Central memory CD4-positive, alpha-beta T cell (primary cell): ENCODE measurements around the gene TEAD1.

Experiments used
- DNase-seq: peaks from one replicate; pipeline ENCODE4 v3.0.0; 2022

The TEAD1 gene

GRCh38 chr11:12914400-12914912 is 240.2 kb downstream of the TEAD1 start:
- no peak for DNase-seq

- DNase-seq = no peak
Observed at GRCh38 chr11:12915093-12915492, 240.9 kb downstream of the TEAD1 start.

DNA sequence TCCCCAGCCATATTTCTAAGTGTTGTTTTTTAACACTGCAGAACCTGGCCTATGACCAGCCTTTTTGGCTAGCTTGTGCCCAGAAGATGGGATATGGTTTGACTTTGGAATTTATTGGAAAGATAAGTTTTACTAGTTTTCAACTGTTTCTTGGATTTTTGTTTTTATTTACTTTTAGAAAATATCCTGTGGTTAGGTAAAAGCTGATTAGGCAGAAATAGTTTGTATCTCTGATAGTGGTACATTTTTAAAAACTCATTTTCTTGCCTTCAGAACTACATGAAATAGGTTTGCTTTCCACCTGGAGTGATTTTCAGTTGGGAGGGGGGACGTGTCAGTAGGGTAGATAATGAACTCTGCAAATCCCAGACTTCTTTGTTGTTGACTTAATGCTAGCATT is 243.6 kb downstream of the TEAD1 start:
- DNase-seq = no peak

DNA sequence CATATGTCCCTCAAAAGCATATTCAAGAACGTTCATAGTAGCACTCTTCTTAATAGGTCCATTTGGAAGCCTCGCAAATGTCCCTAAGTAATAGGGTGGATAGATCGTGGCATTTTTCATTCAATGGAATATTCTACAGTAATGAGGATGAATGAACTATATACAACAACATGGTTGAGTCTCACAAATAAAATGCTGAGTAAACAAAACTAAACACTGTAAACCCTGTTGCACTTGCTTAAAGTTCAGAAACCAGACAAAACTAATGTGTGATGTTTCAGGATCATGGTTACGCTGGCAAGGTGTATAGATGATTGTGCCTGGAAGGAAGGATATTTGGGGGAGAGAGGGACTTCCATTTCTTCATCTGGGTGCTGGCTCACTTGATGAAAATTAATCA is 244.4 kb downstream of the TEAD1 start:
- no peak for DNase-seq

DNA sequence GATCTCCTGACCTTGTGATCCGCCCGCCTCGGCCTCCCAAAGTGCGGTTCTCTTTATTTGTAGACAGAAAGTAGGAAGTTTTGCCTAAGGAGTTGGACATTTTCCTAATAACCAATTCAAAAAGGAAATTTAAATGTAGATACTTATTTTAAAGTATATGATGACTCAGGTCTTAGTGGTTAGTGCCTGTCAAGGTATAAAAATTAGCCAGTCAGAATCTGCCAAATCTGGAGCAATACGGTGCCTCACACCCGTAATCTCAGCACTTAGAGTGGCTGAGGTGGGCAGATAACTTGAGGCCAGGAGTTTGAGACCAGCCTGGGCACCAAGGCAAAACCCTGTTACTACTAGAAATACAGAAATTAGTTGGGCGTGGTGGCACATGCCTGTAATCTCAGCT is 248.2 kb downstream of the TEAD1 start:
- no peak for DNase-seq

DNA sequence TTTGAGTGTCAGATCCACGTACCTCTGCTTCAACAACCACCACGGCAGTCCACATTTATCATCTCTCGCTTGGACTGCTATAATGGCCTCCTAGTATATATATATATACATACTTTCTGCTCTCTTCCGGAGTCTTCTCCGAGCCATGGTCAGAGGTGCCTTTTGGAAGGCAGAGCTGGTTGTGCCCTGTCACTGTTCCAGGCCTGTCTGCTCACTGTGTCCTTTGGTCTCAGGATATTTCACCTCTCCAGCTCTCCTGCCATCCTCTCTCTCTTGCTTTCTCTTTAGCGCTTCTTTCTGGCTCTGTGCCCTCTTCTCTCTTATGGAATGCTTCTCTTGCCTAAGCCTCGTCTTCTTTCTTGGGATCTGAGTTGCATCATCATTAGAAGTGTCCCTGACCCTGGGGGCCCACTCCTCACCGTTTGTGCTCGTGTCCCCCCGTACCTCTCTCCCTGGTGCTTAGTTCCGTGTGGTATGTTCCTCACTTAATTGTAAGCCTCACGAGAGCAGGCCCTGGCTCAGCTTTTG is 248.8 kb downstream of the TEAD1 start:
- DNase-seq = no peak

DNA sequence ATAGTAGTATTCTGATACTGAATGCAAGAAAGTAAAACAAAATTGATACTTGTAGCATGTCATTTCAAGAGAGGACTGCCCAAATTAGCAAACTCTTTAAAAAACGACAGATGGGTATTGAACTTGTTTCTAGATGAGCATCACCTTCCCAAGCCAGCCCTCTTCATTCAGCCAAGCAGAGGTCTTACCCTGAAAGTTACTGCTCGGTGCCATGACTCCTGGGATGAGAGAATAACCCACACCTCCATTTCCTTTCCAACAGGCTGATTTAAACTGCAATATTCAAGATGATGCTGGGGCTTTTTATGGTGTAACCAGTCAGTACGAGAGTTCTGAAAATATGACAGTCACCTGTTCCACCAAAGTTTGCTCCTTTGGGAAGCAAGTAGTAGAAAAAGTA is 250.4 kb downstream of the TEAD1 start:
- DNase-seq = no peak

DNA sequence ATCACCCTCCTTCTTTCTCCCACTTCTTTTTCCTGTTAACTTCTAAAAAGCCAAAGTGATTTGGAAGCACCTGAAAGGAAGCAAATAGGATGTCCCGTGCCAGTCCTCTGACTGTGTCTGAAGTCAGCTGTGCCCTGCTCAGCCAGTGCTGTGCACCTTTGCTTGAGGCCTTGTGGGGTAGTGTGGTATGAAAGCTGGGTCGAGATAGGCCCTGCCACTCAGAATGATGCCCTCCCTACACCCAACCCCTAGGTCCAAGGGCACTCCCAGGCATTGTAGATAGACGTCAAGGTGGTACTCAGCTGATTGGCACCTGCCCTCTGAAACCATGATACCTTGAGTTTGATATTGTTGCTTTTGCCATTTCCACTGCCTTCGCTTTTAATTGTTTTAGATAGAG is 251.3 kb downstream of the TEAD1 start:
- no peak for DNase-seq

GRCh38 chr11:12927221-12927620 is 253.0 kb downstream of the TEAD1 start:
- no peak for DNase-seq

DNA sequence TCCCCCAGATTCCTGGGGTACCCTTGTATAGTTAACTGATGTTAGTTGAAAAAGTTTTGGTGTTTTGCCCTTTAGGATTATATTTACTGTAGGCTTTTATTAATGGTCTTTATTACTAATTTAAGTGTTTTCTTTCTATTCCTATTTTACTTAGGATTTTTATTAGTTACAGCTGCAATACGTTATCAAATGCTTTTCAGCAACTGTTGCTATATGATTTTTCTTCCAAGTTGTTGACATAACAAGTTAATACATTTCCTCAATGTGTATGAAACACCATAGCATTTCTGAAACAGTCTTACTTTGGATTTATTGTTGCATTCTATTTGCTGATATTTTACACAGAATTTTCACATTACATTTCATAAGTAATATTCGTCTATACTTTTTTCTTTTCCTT is 253.7 kb downstream of the TEAD1 start:
- no peak for DNase-seq

- no peak for DNase-seq
Observed at GRCh38 chr11:12930850-12931249, 256.6 kb downstream of the TEAD1 start.

DNA sequence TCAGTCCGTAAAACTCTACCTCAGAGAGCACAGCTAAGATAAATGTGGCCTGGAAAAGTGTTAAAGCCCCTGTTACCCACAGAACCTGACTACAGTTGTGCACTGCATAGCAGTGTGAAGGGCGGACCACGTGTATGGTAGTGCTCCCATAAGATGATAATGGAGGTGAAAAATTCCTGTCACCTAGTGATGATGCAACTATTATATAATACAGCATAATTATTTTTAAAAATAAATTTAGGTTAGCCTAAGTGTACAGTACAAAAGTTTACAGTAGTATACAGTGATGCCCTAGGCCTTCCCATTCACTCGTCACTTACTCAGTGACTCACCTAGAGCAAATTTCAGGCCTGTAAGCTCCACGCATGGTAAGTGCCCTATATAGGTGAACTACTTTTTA is 258.3 kb downstream of the TEAD1 start:
- DNase-seq = no peak

DNA sequence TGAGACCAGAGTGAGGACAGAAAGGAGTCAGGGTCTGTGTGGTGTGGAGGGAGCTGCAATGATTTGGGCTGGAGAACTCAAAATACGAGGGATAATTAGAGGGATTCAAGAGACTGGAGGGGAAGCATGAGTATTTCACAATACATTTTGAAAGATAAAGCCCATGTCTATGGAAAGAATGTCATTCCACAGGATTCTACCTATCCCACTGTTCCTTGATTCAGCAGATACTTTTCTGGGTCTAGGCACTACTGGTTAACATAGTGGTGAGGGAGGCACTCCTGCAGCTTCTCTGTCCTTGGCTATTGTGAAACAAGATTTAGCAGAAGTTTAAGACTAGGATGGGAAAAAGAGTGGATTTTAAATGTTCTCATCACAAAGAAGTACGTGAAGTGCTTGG is 262.0 kb downstream of the TEAD1 start:
- DNase-seq = no peak

DNA sequence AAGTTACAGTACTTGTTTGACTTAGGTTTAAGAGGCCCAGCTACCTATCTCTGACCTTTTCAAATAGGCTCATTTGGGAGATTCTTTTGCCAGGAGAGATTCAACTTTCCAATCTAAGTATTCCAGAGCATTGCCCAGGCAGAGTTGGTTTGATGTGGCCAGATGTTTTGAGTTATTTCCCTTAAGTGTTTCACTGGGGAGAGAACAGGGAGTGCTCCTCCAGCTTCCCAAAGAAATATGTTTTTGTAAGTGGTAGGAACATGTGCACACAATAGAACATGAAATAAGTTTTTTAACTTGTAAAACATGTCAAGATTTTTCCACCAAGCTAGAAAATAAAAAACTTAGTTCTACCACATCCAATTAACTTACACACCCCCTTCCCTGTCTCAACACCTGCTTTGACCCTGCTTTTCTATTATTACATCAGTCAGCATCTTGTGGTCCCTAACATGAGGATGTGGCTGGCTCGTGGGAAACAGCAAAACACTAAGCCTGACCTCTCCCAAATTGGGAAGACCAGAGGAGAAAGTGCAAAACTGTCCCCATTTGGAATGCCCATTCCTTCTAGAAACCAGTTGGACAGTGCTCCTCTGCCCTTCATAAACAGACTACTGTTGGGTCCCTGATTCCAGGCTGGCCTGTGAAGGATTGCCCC is 264.5 kb downstream of the TEAD1 start:
- DNase-seq = no peak

- no peak for DNase-seq
Observed at GRCh38 chr11:12941671-12942070, 267.4 kb downstream of the TEAD1 start.

GRCh38 chr11:12942157-12942556 is 267.9 kb downstream of the TEAD1 start:
- DNase-seq = no peak

DNA sequence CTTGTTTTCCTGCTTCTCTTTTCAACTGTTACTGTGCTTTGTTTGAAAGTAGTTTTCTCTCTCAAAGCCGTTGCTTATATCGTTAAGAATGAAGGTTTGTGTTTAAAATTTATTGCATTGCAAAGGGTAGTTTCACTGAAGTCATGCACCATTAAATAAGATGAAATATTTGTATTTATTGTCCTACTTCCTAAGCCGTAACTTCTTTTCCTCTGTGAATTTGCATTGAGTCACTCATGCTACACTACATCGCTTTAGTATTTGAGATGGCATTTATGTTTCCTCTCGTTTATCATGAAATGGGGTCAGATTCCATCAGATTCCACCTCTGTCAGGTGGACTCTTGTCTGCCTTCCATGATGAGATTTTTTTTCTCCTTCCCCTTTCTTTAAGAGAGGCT is 269.1 kb downstream of the TEAD1 start:
- no peak for DNase-seq

DNA sequence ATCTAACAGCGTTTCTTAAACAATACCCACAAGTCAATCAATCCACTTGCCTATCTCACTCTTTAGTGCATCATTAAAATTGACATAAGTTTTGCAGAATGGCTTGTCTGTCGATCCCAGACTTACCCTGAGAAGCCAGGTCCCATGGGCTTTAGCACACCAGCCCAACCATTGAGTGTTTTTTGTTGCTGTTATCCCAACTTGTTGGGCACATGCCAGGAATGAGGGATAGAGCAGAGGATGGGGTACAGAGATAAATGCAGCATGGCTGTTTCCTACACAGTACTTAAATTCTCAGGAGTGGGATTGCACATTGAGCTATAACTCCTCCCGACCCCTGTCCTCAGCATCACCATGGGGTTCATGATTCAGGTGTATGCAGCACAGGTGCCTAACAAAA is 270.7 kb downstream of the TEAD1 start:
- DNase-seq = no peak

DNA sequence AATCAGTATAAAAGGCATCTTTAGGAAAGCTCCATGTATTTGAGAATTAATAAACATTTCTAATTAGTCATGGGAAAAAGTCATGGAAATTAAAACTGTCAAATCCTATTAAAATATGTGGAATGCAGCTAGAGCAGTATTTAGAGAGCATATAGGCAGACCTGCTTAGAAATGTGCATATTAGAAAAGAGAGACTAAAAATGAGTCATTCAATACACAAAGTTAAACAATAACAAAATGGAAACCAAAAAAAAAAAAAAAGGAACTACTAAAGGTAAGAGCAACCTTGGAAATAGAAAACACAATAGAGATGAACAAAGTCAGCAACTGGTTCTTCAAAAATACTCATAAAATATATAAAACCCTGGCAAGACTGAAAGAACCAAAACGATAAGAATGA is 275.2 kb downstream of the TEAD1 start:
- no peak for DNase-seq

GRCh38 chr11:12950670-12951069 is 276.4 kb downstream of the TEAD1 start:
- DNase-seq = no peak

GRCh38 chr11:12951376-12951775 is 277.2 kb downstream of the TEAD1 start:
- DNase-seq = no peak

DNA sequence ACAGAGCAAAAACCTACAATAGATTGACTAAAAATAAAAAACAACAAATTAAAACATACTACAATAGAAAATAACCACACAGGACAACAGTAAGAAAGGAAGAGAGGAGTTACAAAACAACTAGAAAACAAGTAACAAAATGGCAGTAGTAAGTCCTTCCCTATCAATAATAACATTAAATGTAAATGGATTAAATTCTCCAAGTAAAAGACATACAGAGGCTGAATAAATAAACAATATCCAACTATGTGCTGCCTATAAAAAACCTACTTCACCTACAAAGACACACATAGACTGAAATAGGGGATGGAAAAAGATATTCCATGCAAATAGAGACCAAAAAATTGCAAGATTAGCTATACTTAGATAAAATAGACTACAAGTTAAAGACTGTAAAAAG is 277.9 kb downstream of the TEAD1 start:
- no peak for DNase-seq

GRCh38 chr11:12958986-12959385 is 284.8 kb downstream of the TEAD1 start:
- no peak for DNase-seq

GRCh38 chr11:12961615-12962014 is 287.4 kb downstream of the TEAD1 start:
- DNase-seq = no peak

GRCh38 chr11:12962306-12962705 is 288.1 kb downstream of the TEAD1 start:
- DNase-seq = no peak
